Neutrophil (primary cell): ENCODE results near the gene NCOA3.
"Not testable (repeated sequence)": the region's sequence is repeated elsewhere in the genome, so short reads cannot be mapped to it uniquely, and the experiment has no call there.

Source experiments
- H3K27ac ChIP-seq: fragments of 200-600 bp; sonication (generic); 2 replicates; pipeline ENCODE4 v1.5.1; 2016; ENCODE audit warnings: mild to moderate bottlenecking, moderate library complexity
- H3K27me3 ChIP-seq: fragments of 200-600 bp; sonication (generic); 2 replicates; pipeline ENCODE4 v1.6.0; 2016; ENCODE audit warnings: mild to moderate bottlenecking
- H3K36me3 ChIP-seq: fragments of 200-600 bp; sonication (generic); 2 replicates; pipeline ENCODE4 v1.5.1; 2017
- H3K4me1 ChIP-seq, 2 experiments: fragments of 200-600 bp in 1 of 2; sonication (generic) in 1 of 2; 1 replicate in 1 of 2; 2 replicates in 1 of 2; pipeline versions ENCODE4 v1.5.1 to v1.6.1; 2013 to 2016; ENCODE audit warnings: low read depth in 1 of 2, low read length in 1 of 2, mild to moderate bottlenecking in 1 of 2, moderate library complexity in 1 of 2; ENCODE audit not compliant: control insufficient read depth in 1 of 2, insufficient read depth in 1 of 2
- H3K4me3 ChIP-seq, 2 experiments: fragments of 200-600 bp in 1 of 2; sonication (generic) in 1 of 2; 1 replicate in 1 of 2; 2 replicates in 1 of 2; pipeline ENCODE4 v1.5.1; 2013 to 2016; ENCODE audit warnings: low read depth in 1 of 2, low read length in 1 of 2, mild to moderate bottlenecking in 1 of 2, moderate library complexity in 1 of 2
- H3K9me3 ChIP-seq: fragments of 200-600 bp; sonication (generic); 2 replicates; pipeline ENCODE4 v1.5.1; 2016
- TF ChIP-seq, protein P1 (sequence below): fragments of 200-600 bp; sonication (generic); IDR thresholded peaks from 2 replicates; pipeline ENCODE4 v1.5.1; 2016; ENCODE audit warnings: antibody characterized with exemption

Gene NCOA3

DNA sequence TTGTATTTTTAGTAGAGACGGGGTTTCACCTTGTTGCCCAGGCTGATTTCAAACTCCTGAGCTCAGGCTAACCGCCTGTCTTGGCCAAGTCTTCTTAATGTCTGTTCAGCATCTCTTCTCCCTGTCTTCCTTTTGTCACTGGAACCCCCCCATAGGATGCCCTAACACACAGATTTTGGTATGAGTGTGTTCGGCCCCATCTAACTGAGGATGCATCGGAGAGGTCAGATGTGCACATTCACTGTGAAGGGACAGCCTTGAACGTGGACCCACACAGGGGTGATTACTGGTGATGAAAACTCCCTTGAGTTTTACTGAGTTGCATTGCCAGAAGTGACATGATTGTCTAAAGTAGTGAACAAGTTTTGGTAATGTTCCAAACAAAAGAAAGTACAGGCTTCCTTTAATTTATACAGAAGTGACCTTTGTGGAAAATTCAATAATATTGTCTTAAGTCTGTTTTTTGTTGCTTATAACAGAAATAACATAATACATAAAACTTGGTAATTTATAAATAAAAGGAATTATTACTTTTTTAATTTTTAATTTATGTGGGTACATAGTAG, 40.5 kb upstream of the NCOA3 start:
- no peaks in the 10 kb centered on the region for H3K27me3 ChIP-seq
- no peaks in the 10 kb centered on the region for H3K36me3 ChIP-seq
- H3K27ac ChIP-seq, result no peak overlapping the region
- no peaks in the 10 kb centered on the region for H3K4me1 ChIP-seq
- TF ChIP-seq, protein P1, sequence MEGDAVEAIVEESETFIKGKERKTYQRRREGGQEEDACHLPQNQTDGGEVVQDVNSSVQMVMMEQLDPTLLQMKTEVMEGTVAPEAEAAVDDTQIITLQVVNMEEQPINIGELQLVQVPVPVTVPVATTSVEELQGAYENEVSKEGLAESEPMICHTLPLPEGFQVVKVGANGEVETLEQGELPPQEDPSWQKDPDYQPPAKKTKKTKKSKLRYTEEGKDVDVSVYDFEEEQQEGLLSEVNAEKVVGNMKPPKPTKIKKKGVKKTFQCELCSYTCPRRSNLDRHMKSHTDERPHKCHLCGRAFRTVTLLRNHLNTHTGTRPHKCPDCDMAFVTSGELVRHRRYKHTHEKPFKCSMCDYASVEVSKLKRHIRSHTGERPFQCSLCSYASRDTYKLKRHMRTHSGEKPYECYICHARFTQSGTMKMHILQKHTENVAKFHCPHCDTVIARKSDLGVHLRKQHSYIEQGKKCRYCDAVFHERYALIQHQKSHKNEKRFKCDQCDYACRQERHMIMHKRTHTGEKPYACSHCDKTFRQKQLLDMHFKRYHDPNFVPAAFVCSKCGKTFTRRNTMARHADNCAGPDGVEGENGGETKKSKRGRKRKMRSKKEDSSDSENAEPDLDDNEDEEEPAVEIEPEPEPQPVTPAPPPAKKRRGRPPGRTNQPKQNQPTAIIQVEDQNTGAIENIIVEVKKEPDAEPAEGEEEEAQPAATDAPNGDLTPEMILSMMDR, result no peak
- H3K4me3 ChIP-seq, result no peak overlapping the region
- no peaks in the 10 kb centered on the region for H3K9me3 ChIP-seq

DNA sequence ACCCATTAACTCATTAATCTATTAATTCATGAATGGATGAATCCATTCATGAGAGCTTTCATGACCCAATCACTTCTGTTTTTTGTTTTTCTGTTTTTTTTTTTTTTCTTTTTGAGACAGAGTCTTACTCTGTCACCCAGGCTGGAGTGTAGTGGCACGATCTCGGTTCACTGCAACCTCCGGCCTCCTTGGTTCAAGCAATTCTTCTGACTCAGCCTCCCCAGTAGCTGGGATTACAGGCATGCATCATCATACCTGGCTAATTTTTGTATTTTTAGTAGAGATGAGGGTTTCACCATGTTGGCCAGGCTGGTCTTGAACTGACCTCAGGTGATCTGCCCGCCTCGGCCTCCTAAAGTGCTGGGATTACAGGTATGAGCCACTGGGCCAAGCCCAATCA, 39.8 kb upstream of the NCOA3 start:
- not testable (repeated sequence) for H3K27me3 ChIP-seq, H3K4me3 ChIP-seq, H3K9me3 ChIP-seq, H3K36me3 ChIP-seq, H3K4me1 ChIP-seq, H3K27ac ChIP-seq

DNA sequence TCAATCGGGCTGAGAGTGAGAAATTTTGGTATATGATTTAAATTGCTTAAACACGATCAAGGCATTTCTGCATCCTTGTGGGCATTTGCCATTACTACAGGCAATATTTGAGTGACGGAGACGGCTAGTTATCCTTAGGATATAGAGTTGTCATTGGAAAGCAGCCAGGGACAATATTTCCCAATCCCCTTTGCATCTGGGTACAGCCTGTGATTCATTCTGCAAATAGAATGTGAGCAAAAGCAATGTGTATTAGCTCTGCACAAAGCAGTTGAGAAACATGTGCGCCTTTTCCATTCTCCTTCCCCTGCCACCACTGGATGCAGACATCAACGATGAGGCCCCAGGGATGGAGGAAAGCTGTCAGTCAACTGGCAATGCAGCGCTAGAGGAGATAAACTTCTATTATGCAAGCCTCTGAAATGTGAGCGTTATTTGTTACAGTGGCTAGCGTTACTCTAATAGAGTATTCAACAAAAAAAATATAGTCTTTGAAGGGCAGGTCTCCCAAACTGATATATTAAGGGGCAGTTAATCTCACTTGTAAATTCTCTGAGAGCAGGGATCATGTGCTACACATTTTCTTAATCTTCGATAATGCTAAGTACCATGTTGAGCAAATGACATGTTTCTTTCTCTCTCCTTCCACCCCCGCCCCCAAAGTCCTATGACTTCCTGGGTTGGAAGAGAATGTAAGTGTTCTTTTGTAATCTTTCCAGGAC, 37.1 kb upstream of the NCOA3 start:
- TF ChIP-seq, protein P1, result no peak
- Histone ChIP-seq H3K27ac (no peak overlapping the region), H3K27me3 (no peaks in the 10 kb centered on the region), H3K4me1 (no peaks in the 10 kb centered on the region), H3K9me3 (no peaks in the 10 kb centered on the region), H3K36me3 (no peaks in the 10 kb centered on the region), H3K4me3 (no peak overlapping the region)

- H3K36me3 ChIP-seq, result no peaks in the 10 kb centered on the region
- no peaks in the 10 kb centered on the region for H3K4me1 ChIP-seq
- H3K4me3 ChIP-seq, result no peak overlapping the region
- H3K27me3 ChIP-seq, result no peaks in the 10 kb centered on the region
- H3K27ac ChIP-seq, result no peak overlapping the region
- TF ChIP-seq, protein P1, result no peak
- no peaks in the 10 kb centered on the region for H3K9me3 ChIP-seq
Observed at GRCh38 chr20:47465335-47466090, 36.2 kb upstream of the NCOA3 start.

DNA sequence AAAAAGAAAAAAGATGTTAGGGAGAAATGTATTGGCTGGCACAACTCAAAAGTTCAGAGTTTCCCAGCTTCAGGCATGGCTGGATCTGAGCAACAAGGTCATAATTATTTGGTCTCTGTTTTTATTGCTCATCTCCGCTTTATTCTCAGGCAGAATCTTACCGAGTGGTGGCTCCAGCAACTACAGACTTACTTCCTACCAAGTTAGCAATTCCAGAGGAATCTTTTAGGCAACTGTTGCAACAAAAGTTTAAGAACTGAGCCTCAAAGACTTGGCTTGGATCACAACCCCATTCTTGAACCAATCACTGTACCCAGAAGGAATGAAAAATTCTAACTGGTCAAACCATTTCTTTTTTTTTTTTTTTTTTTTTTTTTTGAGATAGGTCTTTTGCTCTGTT, 35.5 kb upstream of the NCOA3 start:
- no peak overlapping the region for H3K27ac ChIP-seq
- no peak overlapping the region for H3K4me3 ChIP-seq
- H3K9me3 ChIP-seq, result no peaks in the 10 kb centered on the region
- no peaks in the 10 kb centered on the region for H3K27me3 ChIP-seq
- H3K4me1 ChIP-seq, result no peaks in the 10 kb centered on the region
- TF ChIP-seq, protein P1, result no peak
- H3K36me3 ChIP-seq, result no peaks in the 10 kb centered on the region
